ENCODE measurements around the gene RHO.

The RHO gene

GRCh38 chr3:129581623-129582022, 53.2 kb downstream of the RHO start:
- no peak for TF ChIP-seq CTCF (IDR thresholded peaks at IDR 0.05; ENCODE audit: borderline replicate concordance, insufficient read depth, low read depth, low read length)

GRCh38 chr3:129582799-129583198, 54.4 kb downstream of the RHO start:
- no peak for TF ChIP-seq CTCF (IDR thresholded peaks at IDR 0.05; ENCODE audit: borderline replicate concordance, insufficient read depth, low read depth, low read length)
- H3K4me3 ChIP-seq (ENCODE audit: low read depth, low read length) = no peak overlapping the region

More at GRCh38 chr3:129581623-129582022, 53.2 kb downstream of the RHO start:
- no peak overlapping the region for H3K4me3 ChIP-seq (ENCODE audit: low read depth, low read length)

- no peak for TF ChIP-seq CTCF (IDR thresholded peaks at IDR 0.05; ENCODE audit: borderline replicate concordance, insufficient read depth, low read depth, low read length)
- no peak overlapping the region for H3K4me3 ChIP-seq (ENCODE audit: low read depth, low read length)
Observed at GRCh38 chr3:129583289-129583688, 54.9 kb downstream of the RHO start.

GRCh38 chr3:129584631-129585030, 56.2 kb downstream of the RHO start:
- TF ChIP-seq CTCF (IDR thresholded peaks at IDR 0.05; ENCODE audit: borderline replicate concordance, insufficient read depth, low read depth, low read length) = no peak

More at GRCh38 chr3:129584631-129585030, 56.2 kb downstream of the RHO start:
- no peak overlapping the region for H3K4me3 ChIP-seq (ENCODE audit: low read depth, low read length)

Measured in GM12875 (cell line).